SK-N-SH (cell line): ENCODE results near the gene ZNF750. TPM values are rescaled to one million over a fixed set of nuclear protein-coding genes. Genes with fewer than 3 reads are reported as not detected.

Experiments used
- CTCF ChIA-PET: fragments of 300-600, 350-600 bp; formaldehyde crosslinking; extraction: SDS; loops from one replicate; lab custom pipeline; 2021; lab: Yijun Ruan, JAX
- POLR2A ChIA-PET: fragments of 350-600 bp; sonication (Branson Sonifier 250); formaldehyde crosslinking; extraction: SDS; loops from one replicate; lab custom pipeline; 2020; ENCODE audit warnings: antibody characterized with exemption, inconsistent platforms; lab: Yijun Ruan, JAX
- DNase-seq: peaks from one replicate; pipeline ENCODE4 v3.0.0; 2012
- H2AFZ ChIP-seq: fragments of 200-600 bp; sonication (generic); 2 replicates; pipeline ENCODE4 v1.8.1; 2016; ENCODE audit warnings: antibody characterized with exemption, mild to moderate bottlenecking, low read depth
- H3F3A ChIP-seq: fragments of 200-600 bp; sonication (generic); replicated peaks from 2 replicates; pipeline ENCODE3; 2016; ENCODE audit warnings: antibody characterized with exemption, mild to moderate bottlenecking; ENCODE audit not compliant: insufficient read depth
- H3K27ac ChIP-seq, 2 experiments: fragments of 200-500 bp in 1 of 2; fragments of 200-600 bp in 1 of 2; sonication (Bioruptor generic) in 1 of 2; sonication (generic), shearing (Covaris generic) in 1 of 2; 2 replicates each; pipeline versions ENCODE4 v1.5.1 to v1.6.1; 2014 to 2016; ENCODE audit warnings: low read depth in 2 of 2, inconsistent platforms in 1 of 2, low read length in 1 of 2, mild to moderate bottlenecking in 1 of 2, mixed read lengths in 1 of 2
- H3K27me3 ChIP-seq: fragments of 200-600 bp; sonication (generic), shearing (Covaris generic); 2 replicates; pipeline ENCODE4 v1.6.1; 2016; ENCODE audit warnings: mixed run types; ENCODE audit not compliant: insufficient read depth
- H3K36me3 ChIP-seq, 2 experiments: fragments of 200-500 bp in 1 of 2; fragments of 200-600 bp in 1 of 2; sonication (Bioruptor generic) in 1 of 2; sonication (generic) in 1 of 2; replicated peaks in 1 of 2; 2 replicates each; pipeline versions ENCODE3 to v1.5.1; 2014 to 2016; ENCODE audit warnings: low read length in 1 of 2, mild to moderate bottlenecking in 1 of 2; ENCODE audit not compliant: insufficient read depth in 2 of 2, control insufficient read depth in 1 of 2
- H3K4me1 ChIP-seq, 2 experiments: fragments of 200-500 bp in 1 of 2; fragments of 200-600 bp in 1 of 2; sonication (Bioruptor generic) in 1 of 2; sonication (generic), shearing (Covaris generic) in 1 of 2; 2 replicates each; pipeline versions ENCODE4 v1.5.1 to v1.6.1; 2014 to 2016; ENCODE audit warnings: low read depth in 1 of 2, low read length in 1 of 2, mixed run types in 1 of 2; ENCODE audit not compliant: insufficient read depth in 2 of 2, control insufficient read depth in 1 of 2
- H3K4me2 ChIP-seq: fragments of 200-600 bp; sonication (generic), shearing (Covaris generic); 2 replicates; pipeline ENCODE4 v1.6.1; 2017; ENCODE audit warnings: mixed run types
- H3K4me3 ChIP-seq, 2 experiments: fragments of 200-500 bp in 1 of 2; fragments of 200-600 bp in 1 of 2; sonication (Bioruptor generic) in 1 of 2; sonication (generic), shearing (Covaris generic) in 1 of 2; 2 replicates each; pipeline versions ENCODE4 v1.5.1 to v1.8.1; 2014 to 2016; ENCODE audit warnings: low read depth in 2 of 2, inconsistent platforms in 1 of 2, low read length in 1 of 2, mild to moderate bottlenecking in 1 of 2, mixed read lengths in 1 of 2, moderate library complexity in 1 of 2
- H3K79me2 ChIP-seq: fragments of 200-600 bp; sonication (generic); 2 replicates; pipeline ENCODE4 v1.8.1; 2017; ENCODE audit warnings: mild to moderate bottlenecking; ENCODE audit not compliant: insufficient read depth
- H3K9ac ChIP-seq: fragments of 200-600 bp; sonication (generic); 2 replicates; pipeline ENCODE4 v1.6.1; 2017; ENCODE audit warnings: mixed run types
- H3K9me2 ChIP-seq: fragments of 200-600 bp; sonication (generic); 2 replicates; pipeline ENCODE4 v1.6.1; 2017; ENCODE audit warnings: mixed run types
- H3K9me3 ChIP-seq: fragments of 200-600 bp; sonication (generic); 2 replicates; pipeline ENCODE4 v1.6.1; 2017; ENCODE audit warnings: mixed run types, mild to moderate bottlenecking, moderate library complexity
- H4K20me1 ChIP-seq: fragments of 200-600 bp; sonication (generic); 2 replicates; pipeline ENCODE4 v1.6.1; 2017; ENCODE audit warnings: mild to moderate bottlenecking, mixed run types; ENCODE audit not compliant: insufficient read depth
- CTCF ChIP-seq: fragments of 200-600 bp; sonication (generic); IDR thresholded peaks from 2 replicates; pipeline ENCODE4 v1.6.1; 2017; ENCODE audit warnings: antibody characterized with exemption, mild to moderate bottlenecking, moderate library complexity
- ELF1 ChIP-seq: IDR thresholded peaks from 2 replicates; pipeline ENCODE4 v1.4.0; 2012
- EP300 ChIP-seq, 2 experiments: IDR thresholded peaks; 2 replicates each; pipeline versions ENCODE4 v1.4.0 to v1.6.1; 2012; ENCODE audit warnings: borderline replicate concordance in 1 of 2, low read depth in 1 of 2, low read length in 1 of 2
- FOXJ3 ChIP-seq: sonication (generic); formaldehyde crosslinking; IDR thresholded peaks from 2 replicates; pipeline ENCODE4 v1.5.1; 2020; ENCODE audit warnings: mild to moderate bottlenecking, missing genetic modification reagents
- FOXM1 ChIP-seq: IDR thresholded peaks from 2 replicates; pipeline ENCODE4 v1.4.0; 2012; ENCODE audit warnings: low read depth, mild to moderate bottlenecking
- JUND ChIP-seq: IDR thresholded peaks from 2 replicates; pipeline ENCODE4 v1.4.0; 2012
- MEF2A ChIP-seq: IDR thresholded peaks from 2 replicates; pipeline ENCODE4 v1.4.0; 2012; ENCODE audit warnings: low read depth, borderline replicate concordance
- NFIC ChIP-seq: IDR thresholded peaks from 2 replicates; pipeline ENCODE4 v1.4.0; 2012; ENCODE audit warnings: borderline replicate concordance
- NRF1 ChIP-seq: IDR thresholded peaks from 2 replicates; pipeline ENCODE4 v1.6.1; 2012; ENCODE audit warnings: low read depth, mild to moderate bottlenecking, low read length
- PBX3 ChIP-seq: IDR thresholded peaks from 2 replicates; pipeline ENCODE4; 2012
- POLR2AphosphoS5 ChIP-seq: IDR thresholded peaks from 2 replicates; pipeline ENCODE4 v1.6.1; 2012; ENCODE audit warnings: low read depth, low read length
- RCOR1 ChIP-seq: fragments of 150-350 bp; IDR thresholded peaks from 2 replicates; pipeline ENCODE4 v1.6.1; 2017; ENCODE audit warnings: antibody characterized with exemption, low read length
- RFX5 ChIP-seq: IDR thresholded peaks from 2 replicates; pipeline ENCODE4 v1.6.1; 2012; ENCODE audit warnings: mild to moderate bottlenecking, improper control_type of control experiment, low read length
- SIN3A ChIP-seq: IDR thresholded peaks from 2 replicates; pipeline ENCODE4 v1.6.1; 2012; ENCODE audit warnings: low read depth, mild to moderate bottlenecking, low read length, moderate library complexity, borderline replicate concordance
- TCF12 ChIP-seq: IDR thresholded peaks from 2 replicates; pipeline ENCODE4 v1.4.0; 2012
- USF1 ChIP-seq: IDR thresholded peaks from 2 replicates; pipeline ENCODE4 v1.4.0; 2012; ENCODE audit warnings: low read depth, borderline replicate concordance
- USF2 ChIP-seq: fragments of 150-350 bp; IDR thresholded peaks from 2 replicates; pipeline ENCODE4 v1.6.1; 2017; ENCODE audit warnings: antibody characterized with exemption, low read length, low read depth, borderline replicate concordance
- ZBTB33 ChIP-seq: IDR thresholded peaks from 2 replicates; pipeline ENCODE4 v1.4.0; 2012; ENCODE audit warnings: low read depth, borderline replicate concordance
- WGBS: methylation state at CpG from one replicate; pipeline ENCODE4 v1.1.6; 2017; ENCODE audit warnings: low lambda C conversion rate; 5-methylcytosine and 5-hydroxymethylcytosine counted together
- polyA plus RNA-seq, 3 experiments: library from polyadenylated mRNA; depleted of rRNA; stranded (reverse); fragments of >200 nt; gene quantifications; 2 replicates each; pipeline ENCODE4 v1.2.3, GENCODE V29; 2012

ZNF750 gene
- polyA plus RNA-seq, 1 of the 3 experiments (the other 2 are of a cell fraction), result not detected

- Histone ChIP-seq H2AFZ (no peak overlapping the region), H3K4me1 (no peaks in the 10 kb centered on the region), H3K79me2 (peaks cover 13% of the 10 kb centered on the region; the same call in 1 of the 2 replicates), H3K4me2 (no peak overlapping the region), H3K9ac (no peak overlapping the region), H3K36me3 (peaks cover 8 to 57% of the 10 kb centered on the region in 2 experiments), H3K27ac (no peak overlapping the region), H4K20me1 (no peaks in the 10 kb centered on the region), H3K9me2 (no peaks in the 10 kb centered on the region), H3K9me3 (peaks cover 16% of the 10 kb centered on the region; the same call in 1 of the 2 replicates), H3K27me3 (no peaks in the 10 kb centered on the region), H3F3A (no peaks in the 10 kb centered on the region), H3K4me3 (no peak overlapping the region)
- DNase-seq, result no peak
- WGBS, result 94% methylated on average over 5 of the region's 5 CpGs
- ChIA-PET POLR2A (no interaction called here), CTCF (interaction anchor here (0.9 to 2.1 kb wide), 4 partner anchors 9 to 39 kb away, joined by 3 to 7 read pairs (median 3); partner anchors contain the start of gene ZNF750)
- TF ChIP-seq NFIC, result no peak
- TF ChIP-seq NRF1, result no peak
- no peak for TF ChIP-seq TCF12
- TF ChIP-seq FOXM1, result no peak
- TF ChIP-seq POLR2AphosphoS5, result no peak
- TF ChIP-seq JUND, result no peak
- TF ChIP-seq EP300 (IDR thresholded peaks at IDR 0.05; ENCODE audit: borderline replicate concordance in 1 of 2, low read depth in 1 of 2, low read length in 1 of 2), result no peak
- no peak for TF ChIP-seq RCOR1
- no peak for TF ChIP-seq CTCF
- no peak for TF ChIP-seq PBX3
These were observed 19.3 kb downstream of the ZNF750 start for GRCh38 chr17:82820278-82821251.

- ChIA-PET CTCF (interaction anchor here (1.4 to 2.0 kb wide), 2 partner anchors 17 to 36 kb away, joined by 3 to 7 read pairs; no protein-coding TSS in a partner anchor), POLR2A (interaction anchor here (1.7 kb wide), 1 partner anchor 12 kb away, joined by 5 read pairs; no protein-coding TSS in a partner anchor)
- Histone ChIP-seq H3K27me3 (no peaks in the 10 kb centered on the region), H3K9me2 (no peaks in the 10 kb centered on the region), H4K20me1 (no peaks in the 10 kb centered on the region), H3K27ac (no peak overlapping the region), H3K4me2 (no peak overlapping the region), H3K9me3 (peaks cover 16% of the 10 kb centered on the region; the same call in 1 of the 2 replicates), H3K79me2 (0 out of 2 replicates have a peak, but pooled peaks cover 6% of the 10 kb centered on the region), H2AFZ (no peak overlapping the region), H3F3A (no peaks in the 10 kb centered on the region), H3K4me3 (no peak overlapping the region), H3K4me1 (no peaks in the 10 kb centered on the region), H3K36me3 (peaks cover 13 to 61% of the 10 kb centered on the region in 2 experiments), H3K9ac (no peak overlapping the region)
- 98% methylated on average over 5 of the region's 5 CpGs for WGBS
- no peak for DNase-seq
- TF ChIP-seq USF2 (no peak), NFIC (no peak), SIN3A (no peak), RCOR1 (no peak), ELF1 (no peak), PBX3 (no peak), MEF2A (no peak), JUND (no peak), RFX5 (no peak), FOXJ3 (CRISPR knock-in tag) (no peak), ZBTB33 (no peak), USF1 (no peak)
These were observed 21.9 kb downstream of the ZNF750 start for GRCh38 chr17:82817947-82818346.
